ENCODE results near the gene CCNG2. TPM values are rescaled to one million over a fixed set of nuclear protein-coding genes. Genes with fewer than 3 reads are reported as not detected.
"Not testable (repeated sequence)": the region's sequence is repeated elsewhere in the genome, so short reads cannot be mapped to it uniquely, and the experiment has no call there.

Gene CCNG2
- total RNA-seq, 1 donor from 2014 or later: 7.8 TPM

DNA sequence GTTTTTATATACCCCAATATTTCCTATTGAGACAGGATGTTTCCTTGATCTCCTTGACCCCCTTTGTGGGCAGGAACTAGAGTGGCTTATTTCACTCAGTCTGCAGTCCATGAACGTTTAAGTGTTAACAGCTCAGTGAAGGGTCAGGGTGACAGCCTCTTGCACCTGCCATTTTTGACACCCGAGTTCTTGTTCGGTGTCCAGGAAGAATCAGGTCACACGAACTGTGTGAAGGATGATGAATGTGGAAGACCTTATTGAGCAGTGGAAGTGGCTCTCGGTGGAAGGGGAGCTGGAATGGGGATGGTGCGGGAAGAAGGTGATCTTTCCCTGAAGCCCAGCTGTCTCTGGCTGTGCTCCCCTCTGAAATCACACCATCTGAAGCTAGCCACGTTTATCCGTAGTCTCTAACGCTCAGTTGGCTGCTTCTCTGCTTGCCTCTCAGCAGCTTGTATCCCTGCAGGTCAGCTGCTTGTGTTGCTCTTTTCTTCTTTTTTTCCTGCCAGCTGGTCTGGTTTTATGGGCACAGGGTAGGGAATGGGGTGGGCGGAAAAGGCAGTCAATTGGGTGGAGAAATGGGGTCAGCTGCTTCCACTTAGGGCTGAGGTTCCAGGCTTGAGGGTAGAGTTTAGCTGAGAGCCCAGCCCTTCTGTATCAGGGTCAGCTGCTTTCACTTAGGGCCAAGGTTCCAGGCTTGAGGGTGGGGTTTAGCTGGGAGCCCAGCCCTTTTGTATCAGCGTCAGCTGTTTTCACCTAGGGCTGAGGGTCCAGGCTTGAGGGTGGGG lies 29.0 kb upstream of the CCNG2 start:
- no peak overlapping the region for H3K4me3 Mint-ChIP-seq
- H3K36me3 Mint-ChIP-seq (ENCODE audit: low read depth): no peaks in the 10 kb centered on the region
- no peaks in the 10 kb centered on the region for H3K4me1 Mint-ChIP-seq (ENCODE audit: low read depth)
- DNase-seq (ENCODE audit: low spot score): no peak
- no peak overlapping the region for H3K27ac Mint-ChIP-seq
- intact Hi-C loops (cut with micrococcal nuclease): no loop called here
- H3K27me3 Mint-ChIP-seq (ENCODE audit: insufficient read depth): peaks cover 17% of the 10 kb centered on the region
- H3K9me3 Mint-ChIP-seq: peaks cover 4% of the 10 kb centered on the region

DNA sequence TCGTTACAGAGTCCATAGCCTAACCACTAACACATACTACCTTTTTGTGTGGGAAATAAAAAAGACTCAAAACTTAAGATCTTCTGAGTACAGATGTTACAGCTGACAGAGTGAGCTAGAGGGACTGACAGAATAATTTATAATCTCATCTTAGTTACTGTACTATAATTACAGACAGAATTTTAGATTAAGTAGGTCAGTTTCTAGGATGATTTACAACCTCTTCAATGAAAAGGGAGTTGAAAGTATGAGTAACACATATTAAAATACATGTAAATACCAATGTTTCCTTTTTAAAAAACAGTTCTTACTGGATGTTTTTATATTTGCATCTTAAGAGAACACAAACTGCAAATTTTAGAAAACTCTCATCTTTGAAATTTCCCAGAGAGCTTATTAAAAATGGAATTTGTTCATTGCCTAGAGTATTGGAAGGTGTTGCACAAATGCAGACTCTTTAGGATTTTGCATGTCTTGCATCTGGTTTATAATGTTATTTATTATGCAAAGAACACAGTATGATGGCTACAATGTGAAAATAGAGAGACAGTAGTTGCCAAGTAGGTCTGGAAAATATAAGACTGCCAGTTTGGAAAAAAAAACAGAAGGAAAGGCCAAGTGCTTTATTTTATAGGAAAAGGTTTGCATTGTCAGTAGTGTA lies 24.2 kb upstream of the CCNG2 start:
- Mint-ChIP-seq H3K36me3 (ENCODE audit: low read depth) (no peaks in the 10 kb centered on the region), H3K9me3 (peaks cover 4% of the 10 kb centered on the region), H3K27ac (no peak overlapping the region), H3K4me3 (no peak overlapping the region), H3K27me3 (ENCODE audit: insufficient read depth) (peaks cover 9% of the 10 kb centered on the region), H3K4me1 (ENCODE audit: low read depth) (no peaks in the 10 kb centered on the region)
- DNase-seq (ENCODE audit: low spot score): no peak
- intact Hi-C loops (cut with micrococcal nuclease): no loop called here

DNA sequence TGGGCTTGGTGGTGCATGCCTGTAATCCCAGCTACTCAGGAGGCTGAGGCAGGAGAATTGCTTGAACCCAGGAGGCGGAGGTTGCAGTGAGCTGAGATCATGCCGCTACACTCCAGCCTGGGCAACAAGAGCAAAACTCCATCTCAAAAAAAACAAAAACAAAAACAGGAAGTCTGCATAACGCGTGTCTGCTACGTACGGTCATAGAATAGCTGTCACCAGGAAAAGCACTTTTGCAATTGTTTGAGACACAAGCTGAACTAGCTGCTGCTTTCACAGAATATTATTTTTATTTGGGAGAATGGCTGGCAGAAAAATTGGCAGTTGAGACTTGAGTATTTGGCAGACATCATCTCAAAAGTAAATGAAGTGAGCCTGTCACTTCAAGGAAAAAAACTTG lies 19.6 kb upstream of the CCNG2 start:
- H3K4me3 Mint-ChIP-seq; H3K27ac Mint-ChIP-seq; H3K4me1 Mint-ChIP-seq (ENCODE audit: low read depth); intact Hi-C loops (cut with micrococcal nuclease); H3K9me3 Mint-ChIP-seq; DNase-seq (ENCODE audit: low spot score); H3K36me3 Mint-ChIP-seq (ENCODE audit: low read depth): not testable (repeated sequence)
- peaks cover 10% of the 10 kb centered on the region for H3K27me3 Mint-ChIP-seq (ENCODE audit: insufficient read depth)

DNA sequence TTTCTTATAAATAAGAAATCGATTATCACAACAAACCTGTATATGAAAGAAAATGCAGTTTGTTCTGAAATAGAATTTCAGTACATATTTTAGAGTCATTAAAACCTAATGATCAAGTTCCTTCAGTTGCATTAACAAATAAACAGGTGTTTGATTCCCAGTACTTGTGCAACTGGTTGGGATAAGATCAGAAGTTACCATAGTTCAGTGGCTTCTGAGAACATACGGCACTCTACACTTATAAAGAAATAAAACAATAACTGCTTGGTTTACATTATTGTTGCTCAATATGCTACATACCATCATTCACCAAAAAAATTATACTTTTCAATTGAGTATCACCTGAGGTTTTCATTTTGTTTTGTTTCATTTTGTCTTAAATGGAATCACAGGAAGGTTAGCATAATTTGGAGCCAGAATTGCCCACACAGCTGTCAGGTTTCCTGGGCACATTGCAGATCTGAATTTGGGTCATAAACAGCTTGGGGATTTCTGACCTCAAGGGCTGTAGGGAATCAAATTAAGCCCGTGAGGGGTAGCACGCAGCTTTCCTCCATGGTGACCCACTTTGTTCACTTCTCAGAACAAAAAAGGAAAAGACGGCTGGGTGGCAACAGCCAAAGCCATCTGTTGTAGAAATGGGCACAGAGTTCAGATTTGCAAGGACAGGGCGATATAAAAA lies 14.9 kb upstream of the CCNG2 start:
- Mint-ChIP-seq H3K27me3 (ENCODE audit: insufficient read depth) (peaks cover 4% of the 10 kb centered on the region), H3K4me3 (no peak overlapping the region), H3K9me3 (no peaks in the 10 kb centered on the region), H3K4me1 (ENCODE audit: low read depth) (peaks cover 18% of the 10 kb centered on the region), H3K36me3 (ENCODE audit: low read depth) (no peaks in the 10 kb centered on the region), H3K27ac (no peak overlapping the region)
- intact Hi-C loops (cut with micrococcal nuclease): no loop called here
- DNase-seq (ENCODE audit: low spot score): no peak

DNA sequence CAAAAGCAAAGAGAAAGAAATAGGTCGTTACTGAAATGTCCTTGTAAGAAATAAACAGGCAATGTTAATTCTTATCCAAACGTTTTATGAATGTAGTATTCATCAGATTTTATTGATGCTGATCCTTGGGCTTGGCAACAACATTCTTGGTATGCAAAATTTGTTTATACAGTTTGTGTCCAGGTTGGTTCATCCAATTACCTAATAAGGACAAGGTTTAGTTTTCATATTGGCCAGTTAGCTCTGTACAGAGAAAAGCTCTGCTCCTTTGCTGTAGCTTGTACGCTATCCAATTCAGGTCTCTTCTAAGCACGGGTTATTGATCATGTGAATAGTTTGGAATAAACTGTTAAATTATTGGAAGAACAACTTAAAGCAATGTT lies 14.4 kb upstream of the CCNG2 start:
- intact Hi-C loops (cut with micrococcal nuclease): no loop called here
- Mint-ChIP-seq H3K4me1 (ENCODE audit: low read depth) (peaks cover 19% of the 10 kb centered on the region), H3K4me3 (no peak overlapping the region), H3K9me3 (no peaks in the 10 kb centered on the region), H3K27me3 (ENCODE audit: insufficient read depth) (peaks cover 4% of the 10 kb centered on the region), H3K36me3 (ENCODE audit: low read depth) (no peaks in the 10 kb centered on the region), H3K27ac (no peak overlapping the region)
- no peak for DNase-seq (ENCODE audit: low spot score)

DNA sequence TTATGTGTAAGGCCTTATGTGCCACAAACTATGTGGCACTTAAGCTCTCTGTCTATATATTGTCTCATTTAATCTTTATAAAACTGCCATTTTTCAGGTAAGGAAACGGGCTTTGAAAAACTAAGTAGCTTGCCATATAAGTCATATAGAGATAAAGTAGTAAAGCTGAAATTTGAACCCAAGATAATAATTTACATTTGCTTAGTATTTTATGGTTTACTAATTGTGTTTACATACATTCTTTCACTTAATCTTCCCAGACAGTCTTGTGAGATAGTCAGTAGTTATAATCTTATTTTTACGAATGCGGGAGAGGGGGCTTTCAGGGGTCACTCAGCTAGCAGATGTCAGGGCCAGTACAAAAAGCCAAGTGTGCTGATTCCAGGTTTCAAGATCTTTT lies 13.9 kb upstream of the CCNG2 start:
- peaks cover 19% of the 10 kb centered on the region for H3K4me1 Mint-ChIP-seq (ENCODE audit: low read depth)

DNA sequence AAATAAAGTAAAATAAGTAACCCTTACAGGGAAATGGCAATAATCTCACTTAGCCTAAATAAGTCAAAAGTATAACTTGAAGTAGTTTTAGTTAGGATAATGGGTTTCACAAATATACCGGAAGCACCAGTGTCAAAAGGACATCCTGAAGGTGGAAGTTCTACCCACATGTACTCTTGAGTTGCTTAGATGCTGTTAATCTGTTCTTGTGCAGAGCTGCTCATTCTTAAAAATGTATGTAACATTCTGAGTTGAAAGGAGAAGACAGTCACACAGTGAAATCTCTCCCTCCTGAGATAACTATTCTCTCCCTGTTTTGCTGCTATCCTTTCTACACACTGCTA lies 11.2 kb upstream of the CCNG2 start:
- DNase-seq (ENCODE audit: low spot score): no peak
- Mint-ChIP-seq H3K9me3 (no peaks in the 10 kb centered on the region), H3K27ac (no peak overlapping the region), H3K4me3 (no peak overlapping the region), H3K36me3 (ENCODE audit: low read depth) (no peaks in the 10 kb centered on the region), H3K27me3 (ENCODE audit: insufficient read depth) (peaks cover 4% of the 10 kb centered on the region), H3K4me1 (ENCODE audit: low read depth) (peaks cover 19% of the 10 kb centered on the region)
- intact Hi-C loops (cut with micrococcal nuclease): no loop called here

More for the DNA sequence above, 13.9 kb upstream of the CCNG2 start:
- Mint-ChIP-seq H3K27ac (no peak overlapping the region), H3K9me3 (no peaks in the 10 kb centered on the region), H3K4me3 (no peak overlapping the region), H3K27me3 (ENCODE audit: insufficient read depth) (peaks cover 4% of the 10 kb centered on the region), H3K36me3 (ENCODE audit: low read depth) (no peaks in the 10 kb centered on the region)
- DNase-seq (ENCODE audit: low spot score): no peak
- intact Hi-C loops (cut with micrococcal nuclease): no loop called here

DNA sequence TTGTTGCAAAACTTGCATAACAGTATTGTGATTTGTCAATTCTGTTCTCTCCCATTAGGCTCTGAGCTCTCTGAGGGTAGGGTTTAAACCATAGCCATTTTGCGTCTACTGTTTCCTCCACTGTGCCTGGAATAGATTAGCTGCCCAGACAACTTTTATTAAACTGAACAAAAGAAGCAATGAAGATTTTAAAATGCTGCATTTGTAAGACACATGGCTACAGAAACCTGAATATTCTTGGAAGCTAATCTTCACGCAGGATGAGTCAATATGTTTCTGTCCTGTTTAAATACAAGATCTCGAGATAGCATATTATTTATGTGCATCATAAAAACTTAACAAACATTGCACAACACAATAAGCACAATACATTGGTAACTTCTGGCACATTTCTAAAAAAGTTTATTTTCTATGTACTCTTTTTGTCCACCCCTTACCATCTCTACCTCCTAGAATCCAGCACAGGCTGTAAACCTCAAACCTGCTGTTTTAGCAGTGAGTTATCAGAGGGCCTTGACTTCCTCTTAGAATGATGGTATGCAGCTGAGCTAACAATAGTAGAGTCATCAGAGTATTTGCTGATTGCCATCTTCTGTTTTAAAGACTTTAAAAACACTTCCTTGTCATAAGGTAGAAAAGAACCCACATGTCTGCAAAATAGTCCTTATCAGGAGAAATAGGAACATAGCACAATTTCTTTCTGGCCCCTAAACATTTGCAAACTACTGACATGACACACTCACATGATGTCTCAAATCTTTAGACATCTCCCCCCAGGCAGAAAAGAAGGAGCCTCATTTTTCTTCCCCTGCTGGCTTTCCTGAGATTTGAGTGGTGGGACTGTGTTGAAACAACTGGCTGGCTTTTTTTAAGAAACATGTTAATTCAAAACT lies 10.6 kb upstream of the CCNG2 start:
- intact Hi-C loops (cut with micrococcal nuclease): no loop called here
- no peak overlapping the region for H3K4me3 Mint-ChIP-seq
- H3K4me1 Mint-ChIP-seq (ENCODE audit: low read depth): peaks cover 19% of the 10 kb centered on the region
- H3K27me3 Mint-ChIP-seq (ENCODE audit: insufficient read depth): no peaks in the 10 kb centered on the region
- DNase-seq (ENCODE audit: low spot score): no peak
- no peaks in the 10 kb centered on the region for H3K9me3 Mint-ChIP-seq
- no peak overlapping the region for H3K27ac Mint-ChIP-seq
- H3K36me3 Mint-ChIP-seq (ENCODE audit: low read depth): no peaks in the 10 kb centered on the region

DNA sequence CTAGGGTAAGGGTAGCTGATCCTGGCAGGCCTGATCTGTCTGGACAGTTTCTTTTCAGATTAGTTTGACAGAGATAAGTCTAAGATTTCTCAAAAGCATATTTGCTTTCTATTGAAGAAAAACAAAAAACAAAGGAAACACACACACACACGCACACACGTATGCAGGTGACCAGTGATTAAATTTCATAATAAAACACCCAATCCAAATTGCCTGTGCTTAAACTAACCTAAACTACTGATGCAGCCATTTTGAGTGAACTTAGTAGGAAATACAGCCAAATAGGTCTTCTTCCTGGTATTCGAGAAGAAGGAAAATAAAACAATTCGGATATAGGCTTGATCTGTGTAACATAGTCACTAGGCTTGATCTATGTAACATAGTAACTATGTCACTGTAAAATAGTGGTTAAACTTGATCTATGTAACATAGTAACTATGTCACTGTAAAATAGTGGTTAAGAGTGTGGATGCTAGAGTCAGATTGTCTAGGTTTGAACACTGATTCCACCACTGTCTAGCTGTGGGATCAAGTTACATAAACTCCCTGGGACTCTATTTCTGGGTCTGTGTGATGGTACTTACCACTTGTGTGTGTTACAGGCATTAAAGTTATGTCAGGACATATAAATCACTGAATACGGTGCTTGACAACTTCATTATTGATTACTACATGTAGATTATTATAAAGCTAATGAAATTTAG lies 9.8 kb upstream of the CCNG2 start:
- Mint-ChIP-seq H3K4me1 (ENCODE audit: low read depth) (peaks cover 19% of the 10 kb centered on the region), H3K27me3 (ENCODE audit: insufficient read depth) (no peaks in the 10 kb centered on the region), H3K4me3 (no peak overlapping the region), H3K9me3 (no peaks in the 10 kb centered on the region), H3K27ac (no peak overlapping the region), H3K36me3 (ENCODE audit: low read depth) (no peaks in the 10 kb centered on the region)
- DNase-seq (ENCODE audit: low spot score): no peak
- intact Hi-C loops (cut with micrococcal nuclease): no loop called here

DNA sequence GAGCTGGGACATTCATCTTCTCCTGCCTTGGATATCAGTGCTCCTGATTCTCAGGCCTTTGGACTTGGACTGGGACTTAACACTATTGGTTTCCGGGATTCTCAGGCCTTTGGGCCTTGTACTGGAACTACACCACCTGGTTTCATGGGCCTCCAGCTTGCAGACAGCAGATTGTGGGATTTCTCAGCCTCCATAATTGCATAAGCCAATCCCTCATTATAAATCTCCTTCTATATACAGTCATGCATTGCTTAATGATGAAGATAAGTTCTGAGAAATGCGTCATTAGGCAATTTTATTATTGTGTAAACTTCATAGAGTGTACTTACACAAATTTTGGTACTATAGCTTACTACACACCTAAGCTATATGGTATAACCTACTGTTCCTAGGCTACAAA lies 8.9 kb upstream of the CCNG2 start:
- Mint-ChIP-seq H3K27me3 (ENCODE audit: insufficient read depth) (no peaks in the 10 kb centered on the region), H3K9me3 (no peaks in the 10 kb centered on the region), H3K4me1 (ENCODE audit: low read depth) (peaks cover 19% of the 10 kb centered on the region), H3K27ac (no peak overlapping the region), H3K4me3 (no peak overlapping the region), H3K36me3 (ENCODE audit: low read depth) (no peaks in the 10 kb centered on the region)
- DNase-seq (ENCODE audit: low spot score): no peak
- intact Hi-C loops (cut with micrococcal nuclease): no loop called here

DNA sequence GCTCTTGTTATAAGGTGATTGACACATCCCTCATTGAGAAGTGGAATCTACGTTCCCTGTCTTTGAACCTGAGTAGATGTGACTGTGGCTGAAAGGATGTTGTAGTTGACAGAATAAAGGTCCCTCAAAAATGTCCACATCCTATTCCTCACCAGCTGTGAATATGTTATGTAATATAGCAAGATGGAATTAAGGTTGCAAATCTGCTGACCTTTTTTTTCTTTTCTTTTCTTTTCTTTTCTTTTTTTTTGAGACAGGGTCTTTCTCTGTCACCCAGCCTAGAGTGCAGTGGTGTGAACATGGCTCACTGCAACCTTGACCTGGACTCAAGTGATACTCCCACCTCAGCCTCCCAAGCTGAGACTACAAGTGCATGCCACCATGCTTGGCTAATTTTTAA lies 7.2 kb upstream of the CCNG2 start:
- intact Hi-C loops (cut with micrococcal nuclease): loop anchor here (10.0 kb wide), 2 partner anchors 1425 to 1635 kb away; partner anchors contain the start of genes RCHY1, THAP6 and USO1
- H3K4me1 Mint-ChIP-seq (ENCODE audit: low read depth): peaks cover 19% of the 10 kb centered on the region
- H3K27ac Mint-ChIP-seq: no peak overlapping the region
- no peaks in the 10 kb centered on the region for H3K9me3 Mint-ChIP-seq
- no peaks in the 10 kb centered on the region for H3K36me3 Mint-ChIP-seq (ENCODE audit: low read depth)
- no peaks in the 10 kb centered on the region for H3K27me3 Mint-ChIP-seq (ENCODE audit: insufficient read depth)
- no peak overlapping the region for H3K4me3 Mint-ChIP-seq
- no peak for DNase-seq (ENCODE audit: low spot score)

DNA sequence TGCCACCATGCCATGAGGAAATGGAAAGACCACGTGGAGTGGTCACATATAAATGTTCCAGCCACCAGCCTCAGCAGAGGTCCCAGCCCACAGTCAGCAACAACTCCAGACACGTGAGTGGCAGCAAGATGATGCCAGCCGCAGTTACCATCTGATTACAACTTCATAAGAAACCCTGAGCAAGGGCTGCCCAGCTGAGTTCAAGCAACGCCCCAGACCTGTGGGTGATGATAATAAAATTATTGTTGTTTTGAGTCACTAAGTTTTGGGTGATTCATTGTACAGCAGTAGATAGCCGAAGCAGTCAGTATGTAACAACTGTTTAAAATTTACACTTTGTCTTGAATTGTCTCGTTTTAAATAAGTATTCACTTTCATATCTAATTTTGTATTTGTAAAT lies 5.8 kb upstream of the CCNG2 start:
- H3K36me3 Mint-ChIP-seq (ENCODE audit: low read depth): no peaks in the 10 kb centered on the region
- H3K4me1 Mint-ChIP-seq (ENCODE audit: low read depth): peaks cover 23% of the 10 kb centered on the region
- no peak overlapping the region for H3K27ac Mint-ChIP-seq
- intact Hi-C loops (cut with micrococcal nuclease): loop anchor here (10.0 kb wide), 2 partner anchors 1426 to 1636 kb away; partner anchors contain the start of genes RCHY1, THAP6 and USO1
- H3K27me3 Mint-ChIP-seq (ENCODE audit: insufficient read depth): no peaks in the 10 kb centered on the region
- DNase-seq (ENCODE audit: low spot score): no peak
- H3K9me3 Mint-ChIP-seq: no peaks in the 10 kb centered on the region
- no peak overlapping the region for H3K4me3 Mint-ChIP-seq

Data from activated T-helper 1 cell treated with anti-CD3 and anti-CD28 coated beads, Interleukin-12 subunit alpha, Interleukin-12 subunit beta, Interleukin-2, Interleukin-4 antibody, amounts not matched to agents 30 ng/mL and 10 ng/mL and 1 ng/mL, durations not matched to agents 14 hours and 24 hours and 36 hours (primary cell).